Kidney (tissue), 14 donors: Measurements from ENCODE around the gene LMAN1L. TPM values are rescaled to one million over a fixed set of nuclear protein-coding genes. Genes with fewer than 3 reads are reported as not detected.

ENCODE experiments used
- DNase-seq, 5 donors: peaks; one replicate each; pipeline ENCODE4 v3.0.0-alpha.2; 2013 to 2020
- FAIRE-seq: peaks from 2 replicates; lab custom pipeline; 2012; peaks lifted over from hg19 to GRCh38; lab: Jason Lieb, UNC
- H3K27ac ChIP-seq, 2 donors: one replicate each; pipeline ENCODE4 v1.7.0; 2013; ENCODE audit warnings: low read depth in 2 of 2, low read length in 2 of 2, inconsistent platforms in 1 of 2
- H3K27me3 ChIP-seq: one replicate; pipeline ENCODE4 v1.7.1; 2013; ENCODE audit warnings: low read length, inconsistent platforms; ENCODE audit not compliant: control insufficient read depth, insufficient read depth
- H3K36me3 ChIP-seq, 3 donors: one replicate each; pipeline versions ENCODE4 v1.7.0 to v1.7.1; 2013; ENCODE audit warnings: low read length in 3 of 3, control low read depth in 1 of 3, inconsistent platforms in 1 of 3; ENCODE audit not compliant: insufficient read depth in 3 of 3, control insufficient read depth in 2 of 3
- H3K4me1 ChIP-seq, 3 donors: one replicate each; pipeline versions ENCODE4 v1.7.0 to v1.7.1; 2013; ENCODE audit warnings: low read length in 3 of 3, inconsistent platforms in 1 of 3, low read depth in 1 of 3; ENCODE audit not compliant: control insufficient read depth in 2 of 3, insufficient read depth in 2 of 3
- H3K4me3 ChIP-seq, 3 donors: one replicate each; pipeline versions ENCODE4 v1.7.0 to v1.8.1; 2013; ENCODE audit warnings: low read length in 3 of 3, control low read depth in 1 of 3, inconsistent platforms in 1 of 3
- H3K9ac ChIP-seq, 3 donors: one replicate each; pipeline versions ENCODE4 v1.7.0 to v1.7.1; 2013; ENCODE audit warnings: low read length in 3 of 3, control low read depth in 1 of 3, inconsistent platforms in 1 of 3
- H3K9me3 ChIP-seq, 3 donors: one replicate each; pipeline versions ENCODE4 v1.7.0 to v1.7.1; 2013; ENCODE audit warnings: low read length in 3 of 3, control low read depth in 1 of 3, inconsistent platforms in 1 of 3; ENCODE audit not compliant: control insufficient read depth in 2 of 3, insufficient read depth in 1 of 3
- CTCF ChIP-seq: IDR thresholded peaks from 3 replicates; pipeline ENCODE4 v1.5.1; 2012; ENCODE audit warnings: mild to moderate bottlenecking, moderate library complexity, borderline replicate concordance; ENCODE audit not compliant: insufficient read depth; ENCODE audit errors: extremely low read depth
- intact Hi-C: fragments of 100-400 bp; cut with DNase I; formaldehyde crosslinking; loops from one replicate; pipeline ENCODE4 v1.11.1; 2022
- polyA plus RNA-seq: library from polyadenylated mRNA; stranded (reverse); fragments of 350-450 nt; fragmentation: Illumina TruSeq; extraction: RNeasy Lipid Tissue Mini Kit (QIAGEN cat#74804); gene quantifications from one replicate; pipeline ENCODE4 v1.2.3, GENCODE V29; 2014; ENCODE audit warnings: low read depth, low replicate concordance; ENCODE audit not compliant: insufficient read depth
- total RNA-seq: library from RNA; stranded (reverse); fragmentation: NEBNext Ultra II Directional; extraction: Animal tissue kit (Norgen Biotek cat#: 25700); gene quantifications from one replicate; pipeline ENCODE4 v1.2.1, GENCODE V29; 2021
- donor health status: control.
- donor health status: control.
- donor health status: control.
- donor health status: control.
- donor health status: control.
- donor health status: DM: yes; HTN: yes; CAD: no.
- donor health status: Normal renal cell carcinoma (clear cell type).

LMAN1L gene
- total and polyA plus RNA-seq, 2 donors from 2014 or later = not detected

- Histone ChIP-seq H3K4me1 (peaks cover 0 to 34% (median 26%) of the 10 kb centered on the region in 3 donors), H3K9ac (no peak overlapping the region), H3K4me3 (no peak overlapping the region), H3K27me3 (no peaks in the 10 kb centered on the region), H3K36me3 (peaks cover 0 to 44% (median 27%) of the 10 kb centered on the region in 3 donors), H3K9me3 (no peaks in the 10 kb centered on the region), H3K27ac (peak overlapping the region; percentile 69 to 70)
- no peak for TF ChIP-seq CTCF
- intact Hi-C loops = no loop called here
- FAIRE-seq = no peak
- DNase-seq = peak in 4 of 5 donors; percentile 31 to 74 (median 46)
Measured at GRCh38 chr15:74847432-74847831, 34.8 kb downstream of the LMAN1L start.

GRCh38 chr15:74850393-74850792 is 37.8 kb downstream of the LMAN1L start:
- TF ChIP-seq CTCF = no peak
- Histone ChIP-seq H3K4me1 (peaks cover 0 to 22% (median 18%) of the 10 kb centered on the region in 3 donors), H3K9ac (no peak overlapping the region), H3K4me3 (no peak overlapping the region), H3K9me3 (no peaks in the 10 kb centered on the region), H3K27ac (no peak overlapping the region), H3K27me3 (no peaks in the 10 kb centered on the region), H3K36me3 (peaks cover 0 to 50% (median 28%) of the 10 kb centered on the region in 3 donors)
- FAIRE-seq (no peak), DNase-seq (no peak)
- intact Hi-C loops = no loop called here

GRCh38 chr15:74851960-74852359 is 39.3 kb downstream of the LMAN1L start:
- H3K27ac ChIP-seq = no peak overlapping the region
- no peak for FAIRE-seq
- H3K4me1 ChIP-seq = peaks cover 0 to 27% (median 25%) of the 10 kb centered on the region in 3 donors
- TF ChIP-seq CTCF = no peak
- H3K9me3 ChIP-seq = no peaks in the 10 kb centered on the region
- intact Hi-C loops = no loop called here
- no peak overlapping the region for H3K4me3 ChIP-seq
- no peaks in the 10 kb centered on the region for H3K27me3 ChIP-seq
- H3K36me3 ChIP-seq = peaks cover 0 to 45% (median 26%) of the 10 kb centered on the region in 3 donors
- DNase-seq = no peak
- H3K9ac ChIP-seq = no peak overlapping the region

GRCh38 chr15:74854453-74855022 is 41.9 kb downstream of the LMAN1L start:
- no peak overlapping the region for H3K27ac ChIP-seq
- H3K4me3 ChIP-seq = no peak overlapping the region
- H3K9ac ChIP-seq = no peak overlapping the region
- FAIRE-seq (no peak), DNase-seq (no peak)
- no peaks in the 10 kb centered on the region for H3K27me3 ChIP-seq
- no peak for TF ChIP-seq CTCF
- H3K4me1 ChIP-seq = peaks cover 0 to 32% (median 22%) of the 10 kb centered on the region in 3 donors
- intact Hi-C loops = no loop called here
- H3K9me3 ChIP-seq = no peaks in the 10 kb centered on the region
- H3K36me3 ChIP-seq = peaks cover 0 to 45% (median 26%) of the 10 kb centered on the region in 3 donors
